Glutamatergic neuron (in vitro differentiated cells): ENCODE results near the gene RFNG. TPM values are rescaled to one million over a fixed set of nuclear protein-coding genes. Genes with fewer than 3 reads are reported as not detected.

Experiments used
- DNase-seq: peaks from one replicate; pipeline ENCODE4 v3.0.0; 2022
- H3K27ac Mint-ChIP-seq: one replicate; pipeline ENCODE4 v1.8.0; 2020; ENCODE audit warnings: mild to moderate bottlenecking, mixed read lengths, inconsistent platforms; ENCODE audit not compliant: unreplicated experiment
- H3K27me3 Mint-ChIP-seq: one replicate; pipeline ENCODE4 v1.8.0; 2020; ENCODE audit warnings: mild to moderate bottlenecking, moderate library complexity, mixed read lengths, inconsistent platforms; ENCODE audit not compliant: unreplicated experiment
- H3K36me3 Mint-ChIP-seq: one replicate; pipeline ENCODE4 v1.8.0; 2020; ENCODE audit warnings: mild to moderate bottlenecking, mixed read lengths, inconsistent platforms; ENCODE audit not compliant: unreplicated experiment
- H3K4me1 Mint-ChIP-seq: one replicate; pipeline ENCODE4 v1.8.0; 2020; ENCODE audit warnings: mild to moderate bottlenecking, low read depth, mixed read lengths, inconsistent platforms; ENCODE audit not compliant: unreplicated experiment
- H3K4me3 Mint-ChIP-seq: one replicate; pipeline ENCODE4 v1.8.0; 2020; ENCODE audit warnings: mild to moderate bottlenecking, mixed read lengths, inconsistent platforms; ENCODE audit not compliant: unreplicated experiment
- H3K9me3 Mint-ChIP-seq: one replicate; pipeline ENCODE4 v1.8.0; 2020; ENCODE audit warnings: mild to moderate bottlenecking, moderate library complexity, mixed read lengths, inconsistent platforms; ENCODE audit not compliant: unreplicated experiment
- total RNA-seq: library from RNA; stranded (reverse); fragmentation: NEBNext Ultra II Directional; extraction: Animal tissue kit (Norgen Biotek cat#: 25700); gene quantifications from one replicate; pipeline ENCODE4 v1.2.1, GENCODE V29; 2021; ENCODE audit not compliant: unreplicated experiment
- TF ChIP-seq, protein P1 (sequence below): fragments of 200-600 bp; sonication (generic); IDR thresholded peaks from one replicate; pipeline ENCODE4 v1.5.0; 2021; ENCODE audit not compliant: partially characterized antibody, unreplicated experiment

The RFNG gene
- total RNA-seq, 1 donor from 2014 or later: 50.8 TPM

DNA sequence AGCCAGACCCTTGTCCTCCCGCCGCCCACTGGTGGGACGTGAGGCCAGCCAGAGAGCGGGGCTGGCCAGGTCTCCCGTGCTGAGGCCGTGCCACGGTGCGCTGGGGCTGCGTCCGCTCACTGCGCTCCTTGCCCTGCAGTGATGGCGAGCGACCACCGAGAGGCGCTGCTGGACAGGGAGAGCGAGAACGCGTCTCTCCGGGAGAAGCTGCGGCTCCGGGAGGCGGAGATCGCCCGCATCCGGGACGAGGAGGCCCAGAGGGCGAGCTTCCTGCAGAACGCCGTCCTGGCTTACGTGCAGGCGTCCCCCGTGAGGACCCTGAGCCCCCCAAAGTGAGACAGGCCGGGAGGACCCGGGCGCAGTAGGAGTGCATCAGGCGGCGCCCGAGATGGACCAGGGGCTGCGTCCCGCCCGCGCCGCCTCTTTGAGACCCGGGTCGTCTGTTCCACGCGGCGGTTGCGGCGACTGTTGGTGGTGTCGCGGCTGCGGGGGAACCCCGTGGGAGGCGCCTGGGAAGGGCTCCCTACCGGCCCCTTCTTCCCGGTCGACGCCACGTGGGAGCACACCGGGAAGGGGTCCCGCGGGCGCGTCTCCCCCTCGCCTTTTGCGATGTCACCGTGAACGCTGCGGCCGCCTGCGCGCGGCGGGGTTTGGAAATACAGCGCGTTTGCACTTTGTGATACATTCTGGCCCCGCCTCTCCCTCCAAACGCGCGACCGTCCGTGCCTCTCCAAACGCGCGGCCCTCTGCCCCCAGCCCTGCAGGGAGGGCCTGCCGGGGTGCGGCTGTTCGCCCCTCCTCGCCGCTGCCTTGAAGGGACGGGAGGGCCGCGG, 20.9 kb downstream of the RFNG start:
- Mint-ChIP-seq H3K27ac (no peak overlapping the region), H3K4me1 (peaks cover 3% of the 10 kb centered on the region), H3K27me3 (peaks cover 8% of the 10 kb centered on the region), H3K36me3 (no peaks in the 10 kb centered on the region), H3K9me3 (peaks cover 7% of the 10 kb centered on the region), H3K4me3 (peak overlapping the region; percentile 57)
- TF ChIP-seq, protein P1, sequence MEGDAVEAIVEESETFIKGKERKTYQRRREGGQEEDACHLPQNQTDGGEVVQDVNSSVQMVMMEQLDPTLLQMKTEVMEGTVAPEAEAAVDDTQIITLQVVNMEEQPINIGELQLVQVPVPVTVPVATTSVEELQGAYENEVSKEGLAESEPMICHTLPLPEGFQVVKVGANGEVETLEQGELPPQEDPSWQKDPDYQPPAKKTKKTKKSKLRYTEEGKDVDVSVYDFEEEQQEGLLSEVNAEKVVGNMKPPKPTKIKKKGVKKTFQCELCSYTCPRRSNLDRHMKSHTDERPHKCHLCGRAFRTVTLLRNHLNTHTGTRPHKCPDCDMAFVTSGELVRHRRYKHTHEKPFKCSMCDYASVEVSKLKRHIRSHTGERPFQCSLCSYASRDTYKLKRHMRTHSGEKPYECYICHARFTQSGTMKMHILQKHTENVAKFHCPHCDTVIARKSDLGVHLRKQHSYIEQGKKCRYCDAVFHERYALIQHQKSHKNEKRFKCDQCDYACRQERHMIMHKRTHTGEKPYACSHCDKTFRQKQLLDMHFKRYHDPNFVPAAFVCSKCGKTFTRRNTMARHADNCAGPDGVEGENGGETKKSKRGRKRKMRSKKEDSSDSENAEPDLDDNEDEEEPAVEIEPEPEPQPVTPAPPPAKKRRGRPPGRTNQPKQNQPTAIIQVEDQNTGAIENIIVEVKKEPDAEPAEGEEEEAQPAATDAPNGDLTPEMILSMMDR: peak; percentile 84
- DNase-seq: peak; percentile 94

DNA sequence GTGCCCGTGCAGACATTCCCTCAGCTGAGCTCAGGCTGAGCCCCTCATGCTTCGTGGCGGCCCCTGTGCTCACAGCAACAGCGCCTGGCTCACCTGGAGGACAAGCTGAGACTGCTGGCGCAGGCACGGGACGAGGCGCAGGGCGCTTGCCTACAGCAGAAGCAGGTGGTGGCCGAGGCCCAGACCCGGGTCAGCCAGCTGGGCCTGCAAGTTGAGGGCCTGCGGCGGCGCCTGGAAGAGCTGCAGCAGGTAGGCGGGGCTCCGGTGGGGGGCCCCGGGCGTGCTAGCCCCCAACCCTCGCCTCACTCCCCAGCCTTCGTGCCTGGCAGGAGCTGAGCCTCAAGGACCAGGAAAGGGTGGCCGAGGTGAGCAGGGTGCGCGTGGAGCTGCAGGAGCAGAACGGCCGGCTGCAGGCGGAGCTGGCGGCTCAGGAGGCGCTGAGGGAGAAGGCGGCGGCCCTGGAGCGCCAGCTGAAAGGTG, 21.6 kb downstream of the RFNG start:
- peaks cover 2% of the 10 kb centered on the region for H3K9me3 Mint-ChIP-seq
- peaks cover 3% of the 10 kb centered on the region for H3K4me1 Mint-ChIP-seq
- H3K36me3 Mint-ChIP-seq: no peaks in the 10 kb centered on the region
- H3K27me3 Mint-ChIP-seq: peaks cover 4% of the 10 kb centered on the region
- no peak overlapping the region for H3K27ac Mint-ChIP-seq
- peak overlapping the region; percentile 67 for H3K4me3 Mint-ChIP-seq
- DNase-seq: no peak
- TF ChIP-seq, protein P1: no peak

DNA sequence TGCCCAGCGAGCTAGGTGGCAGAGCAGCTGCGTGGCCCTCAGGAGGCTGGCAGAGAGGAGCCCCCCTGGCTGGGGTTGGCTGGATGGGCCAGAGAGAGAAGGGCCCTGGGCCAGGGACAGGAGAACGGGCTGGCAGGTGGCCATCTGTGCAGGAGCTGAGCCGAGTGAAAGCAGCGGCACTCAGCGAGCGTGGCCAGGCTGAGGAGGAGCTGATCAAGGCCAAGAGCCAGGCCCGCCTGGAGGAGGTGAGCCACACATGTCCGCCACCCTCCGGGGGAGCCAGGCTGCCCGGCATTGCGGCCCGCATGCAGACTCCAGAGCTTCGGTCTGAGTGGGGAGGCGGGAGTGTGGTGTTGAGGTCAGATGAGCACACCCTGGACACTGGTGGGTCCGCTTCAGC, 22.2 kb downstream of the RFNG start:
- DNase-seq: no peak
- Mint-ChIP-seq H3K9me3 (no peaks in the 10 kb centered on the region), H3K4me1 (peaks cover 3% of the 10 kb centered on the region), H3K4me3 (peak overlapping the region; percentile 67), H3K27me3 (peaks cover 4% of the 10 kb centered on the region), H3K36me3 (no peaks in the 10 kb centered on the region), H3K27ac (no peak overlapping the region)
- TF ChIP-seq, protein P1: no peak

DNA sequence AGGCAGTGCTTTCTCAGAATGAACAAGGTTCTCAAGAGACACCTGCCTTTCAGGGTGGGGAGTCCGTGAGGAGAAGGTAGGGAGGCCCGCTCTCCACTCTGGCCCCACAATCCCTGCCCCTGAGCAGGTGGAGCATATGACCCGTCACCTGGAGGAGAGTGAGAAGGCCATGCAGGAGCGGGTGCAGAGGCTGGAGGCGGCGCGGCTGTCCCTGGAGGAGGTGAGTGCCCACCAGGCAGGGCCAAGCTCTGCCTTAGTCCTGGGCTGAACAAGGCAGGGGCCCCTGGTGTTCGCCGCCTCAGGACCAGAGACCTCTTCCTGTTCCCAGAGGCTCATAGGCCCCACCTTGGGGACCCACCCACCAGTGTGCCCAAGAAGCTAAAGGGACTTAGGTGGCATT, 22.6 kb downstream of the RFNG start:
- H3K36me3 Mint-ChIP-seq: no peaks in the 10 kb centered on the region
- TF ChIP-seq, protein P1: no peak
- H3K27me3 Mint-ChIP-seq: peaks cover 4% of the 10 kb centered on the region
- peaks cover 3% of the 10 kb centered on the region for H3K4me1 Mint-ChIP-seq
- H3K4me3 Mint-ChIP-seq: no peak overlapping the region
- H3K9me3 Mint-ChIP-seq: no peaks in the 10 kb centered on the region
- H3K27ac Mint-ChIP-seq: no peak overlapping the region
- no peak for DNase-seq

DNA sequence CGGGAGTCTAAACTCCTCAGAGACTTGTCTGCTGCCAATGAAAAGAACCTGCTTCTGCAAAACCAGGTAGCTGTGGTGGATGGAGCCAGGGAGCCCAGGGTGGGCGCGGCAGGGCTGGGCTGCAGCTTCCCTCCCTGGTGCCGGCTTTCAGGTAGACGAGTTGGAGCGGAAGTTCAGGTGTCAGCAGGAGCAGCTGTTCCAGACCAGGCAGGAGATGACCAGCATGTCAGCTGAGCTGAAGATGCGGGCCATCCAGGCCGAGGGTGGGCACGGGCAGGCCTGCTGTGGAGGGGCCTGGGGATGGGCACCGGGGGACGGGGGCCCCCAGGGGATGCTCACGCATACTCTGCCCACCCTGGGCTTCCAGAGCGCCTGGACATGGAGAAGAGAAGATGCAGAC, 23.4 kb downstream of the RFNG start:
- H3K4me3 Mint-ChIP-seq: no peak overlapping the region
- no peak for DNase-seq
- TF ChIP-seq, protein P1: no peak

More for the DNA sequence above, 23.4 kb downstream of the RFNG start:
- Mint-ChIP-seq H3K4me1 (peaks cover 3% of the 10 kb centered on the region), H3K36me3 (no peaks in the 10 kb centered on the region), H3K27ac (no peak overlapping the region), H3K9me3 (no peaks in the 10 kb centered on the region), H3K27me3 (peaks cover 4% of the 10 kb centered on the region)
